GM21367 (cell line): ENCODE data around the gene BATF.

ENCODE experiments used
- ATAC-seq: cut with Tn5 transposase; IDR thresholded peaks from one replicate; pipeline ENCODE4 v1.9.1; 2021; ENCODE audit not compliant: unreplicated experiment

Gene BATF

GRCh38 chr14:75559451-75560222, 37.4 kb downstream of the BATF start:
- ATAC-seq, result no peak

DNA sequence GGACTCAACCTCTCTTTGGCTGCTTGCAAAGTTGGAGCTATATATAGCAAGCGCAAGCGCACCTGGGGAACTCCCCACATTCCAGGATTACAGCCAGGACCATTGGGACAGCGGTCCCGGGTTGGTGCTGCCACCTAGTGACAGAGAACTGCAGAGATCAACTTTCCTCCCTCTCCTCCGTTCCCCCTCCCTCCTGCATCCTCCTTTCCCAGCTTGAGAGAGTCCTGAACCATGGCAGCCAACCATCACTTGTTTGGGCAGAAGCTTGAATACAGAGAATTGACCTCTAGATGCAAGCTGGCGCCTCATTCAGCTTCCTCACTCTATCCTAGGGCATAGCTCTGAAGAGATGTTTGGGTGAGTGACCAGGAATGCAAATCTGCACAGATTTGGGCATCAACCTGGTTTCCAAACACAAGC, 38.8 kb downstream of the BATF start:
- ATAC-seq, result no peak

GRCh38 chr14:75562089-75562488, 39.8 kb downstream of the BATF start:
- no peak for ATAC-seq

DNA sequence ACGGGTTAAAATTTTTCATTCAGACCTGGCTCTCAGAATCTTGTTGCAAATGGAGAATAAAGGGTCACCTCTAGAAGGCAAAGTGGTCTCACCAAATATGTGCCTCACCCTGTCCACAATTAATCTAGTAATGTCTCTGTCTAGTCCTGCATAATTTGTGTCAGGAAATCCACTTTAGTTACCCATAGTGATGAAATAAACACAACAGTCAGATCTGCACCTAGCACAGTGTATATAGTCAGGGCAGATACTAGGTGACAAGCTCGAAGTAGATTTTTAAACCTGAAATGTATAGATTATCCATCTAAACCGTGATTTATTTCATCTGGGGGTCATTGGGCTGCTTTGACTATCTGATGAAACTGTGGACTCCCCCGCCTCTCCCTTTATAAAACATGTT, 40.2 kb downstream of the BATF start:
- ATAC-seq, result no peak

DNA sequence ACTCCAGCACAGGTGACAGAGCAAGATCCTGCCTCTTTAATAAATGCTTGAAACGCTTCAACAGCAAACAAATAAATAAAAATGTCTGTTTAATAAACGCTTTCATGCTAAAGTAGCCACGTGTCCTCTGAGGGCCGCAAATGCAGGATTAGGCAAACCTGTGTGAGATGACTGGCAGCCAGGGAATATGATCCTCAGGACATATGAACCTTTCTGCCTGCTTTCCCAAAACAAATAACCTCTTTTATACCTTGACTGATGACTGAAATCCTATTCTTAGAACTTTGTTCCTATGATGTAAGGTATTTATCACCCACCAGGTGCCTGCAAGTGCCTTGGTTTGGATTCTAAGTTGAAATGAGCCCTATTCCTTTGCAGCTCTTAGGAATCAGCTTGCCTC, 41.7 kb downstream of the BATF start:
- no peak for ATAC-seq

DNA sequence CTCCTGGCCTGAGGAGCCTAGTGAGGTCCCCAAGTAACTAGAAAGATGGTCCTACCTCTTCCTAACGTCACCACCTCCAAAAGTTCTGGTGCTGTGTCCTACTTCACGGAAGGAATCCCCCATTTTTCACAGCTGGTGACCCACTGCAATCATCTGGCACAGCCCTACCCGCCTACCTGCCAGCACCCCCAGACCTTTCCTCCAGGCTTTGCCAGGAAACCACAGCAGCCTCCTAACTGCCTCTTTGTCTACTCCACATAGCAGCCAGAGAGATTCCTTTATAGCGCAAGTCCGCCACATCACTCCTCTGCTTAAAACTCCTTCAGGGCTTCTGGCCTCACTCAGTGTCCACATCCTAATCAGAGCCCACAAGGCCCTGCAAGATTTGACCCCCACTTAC, 42.8 kb downstream of the BATF start:
- no peak for ATAC-seq

DNA sequence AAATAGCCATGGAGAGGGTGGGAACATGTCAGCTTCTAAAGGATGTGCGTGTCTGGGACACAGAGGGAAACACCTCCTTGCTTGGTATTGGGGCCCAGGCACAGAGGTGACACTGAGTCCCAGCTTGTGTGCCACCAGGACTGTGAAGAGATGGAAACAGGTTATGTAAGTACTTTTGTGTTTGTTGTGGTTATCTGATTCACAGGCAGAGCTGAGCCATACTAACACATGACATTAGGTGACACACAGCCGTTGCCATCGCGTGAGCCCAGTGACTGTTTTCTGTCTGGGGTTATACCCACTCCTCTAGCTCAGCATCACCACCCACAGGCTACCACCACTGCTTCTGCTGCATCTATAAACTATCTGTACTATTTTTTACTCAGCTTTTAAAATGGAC, 44.1 kb downstream of the BATF start:
- no peak for ATAC-seq

- no peak for ATAC-seq
Observed at GRCh38 chr14:75566752-75567151, 44.5 kb downstream of the BATF start.

- ATAC-seq, result no peak
Observed at GRCh38 chr14:75568140-75568539, 45.9 kb downstream of the BATF start.

DNA sequence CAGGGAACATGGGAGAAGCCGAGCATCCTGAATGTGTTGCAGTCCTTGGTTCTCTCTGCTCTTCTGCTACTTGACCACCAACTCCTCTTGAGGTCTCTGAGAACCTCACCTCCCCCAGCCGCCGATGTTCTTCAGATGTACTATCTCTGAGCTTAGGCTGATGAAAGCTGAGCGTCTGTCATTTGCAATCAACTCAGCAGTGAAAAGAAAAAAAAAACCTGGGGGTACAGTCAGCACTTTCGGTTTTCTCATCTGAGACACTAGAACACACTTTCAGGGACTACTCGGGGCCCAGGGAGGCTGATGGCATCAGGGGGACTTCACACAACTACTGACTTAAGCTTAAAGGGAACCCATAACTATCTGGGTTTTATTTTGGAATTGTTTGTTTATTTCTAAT, 46.5 kb downstream of the BATF start:
- ATAC-seq, result no peak

GRCh38 chr14:75570797-75571196, 48.5 kb downstream of the BATF start:
- no peak for ATAC-seq

- ATAC-seq, result no peak
Observed at GRCh38 chr14:75572104-75572503, 49.8 kb downstream of the BATF start.

DNA sequence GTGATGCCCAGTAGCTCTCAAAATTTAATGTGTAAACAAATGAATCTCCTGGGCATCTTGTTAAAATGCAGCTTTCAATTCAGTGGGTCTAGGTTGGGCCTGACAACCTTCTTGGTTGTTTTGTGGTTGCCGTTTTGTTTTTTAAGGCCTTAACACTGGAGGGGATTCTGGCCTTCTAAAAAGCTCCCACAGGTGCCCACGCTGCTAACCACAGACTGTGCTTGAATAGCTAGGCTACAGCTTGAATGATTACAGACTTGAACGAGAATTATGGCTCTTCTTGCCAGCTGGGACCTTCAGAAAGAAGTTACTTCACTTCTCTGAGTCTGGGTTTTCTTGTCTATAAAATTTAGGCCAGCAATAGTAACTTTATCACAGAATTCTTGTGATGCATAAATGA, 54.8 kb downstream of the BATF start:
- no peak for ATAC-seq

GRCh38 chr14:75577729-75578101, 55.4 kb downstream of the BATF start:
- ATAC-seq, result peak; percentile 74

DNA sequence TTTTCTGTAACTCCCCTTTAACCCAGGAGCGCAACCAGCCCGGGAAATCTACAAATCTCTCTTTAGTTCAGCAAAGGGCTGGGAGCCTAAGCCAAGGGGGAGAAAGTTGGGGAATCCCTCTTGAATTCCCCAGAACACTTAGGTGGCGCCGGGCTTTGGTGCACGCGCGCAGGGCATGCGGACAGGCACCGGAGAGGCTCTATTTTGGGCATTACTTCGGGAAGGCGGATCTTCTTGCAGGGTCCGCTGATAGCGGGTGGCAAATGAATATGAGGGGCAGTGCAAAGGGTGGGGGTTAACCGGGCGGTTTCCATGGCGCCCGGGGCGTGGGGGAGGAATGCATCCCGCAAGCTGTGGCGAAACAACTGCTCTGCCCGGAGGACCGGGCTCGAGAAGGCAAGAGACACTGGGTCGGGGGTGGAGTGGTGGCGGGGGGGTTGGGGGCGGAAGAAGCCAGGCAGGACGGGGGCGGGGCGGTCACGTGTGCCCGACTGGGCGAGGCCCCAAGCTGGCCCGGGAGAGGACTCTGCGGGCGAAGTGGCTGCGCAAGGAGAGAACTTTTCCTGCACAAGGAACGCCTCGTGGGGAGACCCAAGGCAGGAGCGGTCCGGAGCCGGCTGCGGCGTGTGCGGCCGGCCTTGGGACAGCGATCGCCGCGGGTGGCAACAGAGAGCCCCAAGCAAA, 56.0 kb downstream of the BATF start, which contains the start of gene FLVCR2:
Gene FLVCR2, plus strand, starts transcription at position 519 of the 684 bp plus-strand sequence. CDS start 353 bp downstream, outside the sequence.
- ATAC-seq, result no peak

- no peak for ATAC-seq
Observed at GRCh38 chr14:75578786-75579337, 56.6 kb downstream of the BATF start.

DNA sequence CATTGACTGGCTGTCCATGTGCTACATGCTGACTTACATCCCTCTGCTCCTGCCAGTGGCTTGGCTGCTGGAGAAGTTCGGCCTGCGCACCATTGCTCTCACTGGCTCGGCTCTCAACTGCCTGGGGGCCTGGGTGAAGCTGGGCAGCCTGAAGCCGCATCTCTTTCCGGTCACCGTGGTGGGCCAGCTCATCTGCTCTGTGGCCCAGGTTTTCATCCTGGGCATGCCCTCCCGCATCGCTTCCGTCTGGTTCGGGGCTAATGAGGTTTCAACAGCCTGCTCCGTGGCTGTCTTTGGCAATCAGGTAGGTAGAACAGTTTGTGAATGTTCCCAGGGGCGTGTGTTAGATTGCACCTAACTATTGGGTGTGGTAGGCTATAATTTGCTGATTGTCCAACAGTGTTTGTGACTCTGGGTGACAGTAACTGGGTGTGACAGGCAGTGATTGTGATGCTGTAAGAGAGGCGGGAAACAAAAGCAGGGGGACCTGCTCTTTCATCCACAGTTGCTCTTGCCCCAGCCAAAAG, 57.1 kb downstream of the BATF start:
- ATAC-seq, result no peak

DNA sequence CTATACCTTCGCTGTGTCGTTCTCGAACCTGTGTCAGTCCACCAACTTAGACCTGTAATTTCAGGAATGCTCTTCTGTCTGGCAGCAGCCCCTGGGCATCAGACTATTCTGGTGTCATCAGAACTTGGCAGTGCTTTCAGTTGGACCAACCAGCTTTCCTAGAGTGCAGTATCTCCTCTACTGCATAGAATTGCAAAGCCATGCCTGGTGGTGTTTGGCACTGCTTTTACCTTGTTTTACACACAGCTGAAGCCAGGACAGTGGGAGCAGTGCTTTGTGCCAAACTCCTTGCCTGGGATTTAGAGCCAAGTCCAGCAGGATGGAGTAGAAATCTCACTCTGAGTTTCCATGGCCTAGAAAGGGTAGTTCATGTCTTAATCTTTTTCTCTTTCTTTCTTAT, 57.6 kb downstream of the BATF start:
- no peak for ATAC-seq

DNA sequence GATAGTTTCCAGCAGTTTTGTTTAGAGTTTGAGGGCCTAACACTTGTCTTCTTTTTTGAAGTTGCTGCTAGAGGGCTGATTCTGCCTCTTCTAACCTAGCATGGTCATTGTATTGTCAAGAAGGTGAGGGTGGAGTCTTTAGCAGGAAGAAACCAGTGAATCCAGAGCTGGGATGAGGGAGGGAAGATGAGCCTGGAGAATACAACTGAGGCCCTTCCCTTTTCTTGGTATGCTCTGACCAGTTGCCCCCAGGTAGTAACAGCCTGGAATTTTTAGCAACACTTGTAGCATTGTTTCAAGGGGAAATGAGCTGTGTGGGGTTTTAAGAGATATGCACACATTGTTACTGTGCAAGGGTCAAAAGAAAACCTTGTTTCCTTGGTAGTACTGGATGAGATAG, 65.1 kb downstream of the BATF start:
- ATAC-seq, result no peak

- no peak for ATAC-seq
Observed at GRCh38 chr14:75589931-75590330, 67.7 kb downstream of the BATF start.

- ATAC-seq, result no peak
Observed at GRCh38 chr14:75591331-75591946, 69.2 kb downstream of the BATF start.
